ENCODE results near the gene OSTM1. TPM values are rescaled to one million over a fixed set of nuclear protein-coding genes. Genes with fewer than 3 reads are reported as not detected.

Gene OSTM1
- total and polyA plus RNA-seq, 7 donors: 3.6 to 267 (median 48.9) TPM

GRCh38 chr6:108068618-108069017, 5.9 kb downstream of the OSTM1 start:
- intact Hi-C loops (cut with DNase I): no loop called here
- Histone ChIP-seq H3K4me1 (peaks cover 0 to 13% (median 10%) of the 10 kb centered on the region in 4 donors), H3K27ac (no peak overlapping the region), H3K4me3 (no peak overlapping the region), H3K9me3 (no peaks in the 10 kb centered on the region), H3K27me3 (no peaks in the 10 kb centered on the region), H3K36me3 (peaks cover 0 to 5% (median 0%) of the 10 kb centered on the region in 4 donors)
- no peak for DNase-seq
- TF ChIP-seq CTCF (IDR thresholded peaks at IDR 0.05) (no peak), POLR2AphosphoS5 (IDR thresholded peaks at IDR 0.05) (no peak), EP300 (IDR thresholded peaks at IDR 0.05) (no peak)
- WGBS, 2 donors: 38 to 42% methylated on average over 2 of the region's 2 CpGs

- no peak overlapping the region for H3K27ac ChIP-seq
- H3K27me3 ChIP-seq: no peaks in the 10 kb centered on the region
- no peak for TF ChIP-seq POLR2A (IDR thresholded peaks at IDR 0.05)
- TF ChIP-seq EP300 (IDR thresholded peaks at IDR 0.05): no peak
- TF ChIP-seq POLR2AphosphoS5 (IDR thresholded peaks at IDR 0.05): no peak
- no peak for TF ChIP-seq CTCF (IDR thresholded peaks at IDR 0.05)
- H3K9me3 ChIP-seq: no peaks in the 10 kb centered on the region
- H3K4me1 ChIP-seq: peaks cover 0 to 8% (median 6%) of the 10 kb centered on the region in 4 donors
- intact Hi-C loops (cut with DNase I): no loop called here
- DNase-seq: no peak
- peaks cover 0 to 10% (median 0%) of the 10 kb centered on the region in 4 donors for H3K36me3 ChIP-seq
- 32 to 75% methylated on average over 3 of the region's 3 CpGs for WGBS, 2 donors
- H3K4me3 ChIP-seq: no peak overlapping the region
Measured at GRCh38 chr6:108068182-108068581, 6.4 kb downstream of the OSTM1 start.

- Histone ChIP-seq H3K4me1 (no peaks in the 10 kb centered on the region), H3K27ac (no peak overlapping the region), H3K9me3 (no peaks in the 10 kb centered on the region), H3K4me3 (no peak overlapping the region), H3K36me3 (peaks cover 0 to 66% (median 0%) of the 10 kb centered on the region in 4 donors), H3K27me3 (no peaks in the 10 kb centered on the region)
- no peak for TF ChIP-seq EP300 (IDR thresholded peaks at IDR 0.05)
- no peak for TF ChIP-seq CTCF (IDR thresholded peaks at IDR 0.05)
- no peak for TF ChIP-seq POLR2A (IDR thresholded peaks at IDR 0.05)
- no peak for TF ChIP-seq POLR2AphosphoS5 (IDR thresholded peaks at IDR 0.05)
- intact Hi-C loops (cut with DNase I): no loop called here
- 94 to 99% methylated on average over 2 of the region's 2 CpGs for WGBS, 2 donors
- no peak for DNase-seq
Measured at GRCh38 chr6:108052706-108053105, 21.8 kb downstream of the OSTM1 start.

GRCh38 chr6:108051481-108051880, 23.1 kb downstream of the OSTM1 start:
- DNase-seq: no peak
- Histone ChIP-seq H3K27me3 (no peaks in the 10 kb centered on the region), H3K9me3 (no peaks in the 10 kb centered on the region), H3K27ac (no peak overlapping the region), H3K36me3 (peaks cover 0 to 68% (median 0%) of the 10 kb centered on the region in 4 donors), H3K4me3 (no peak overlapping the region), H3K4me1 (no peaks in the 10 kb centered on the region)
- intact Hi-C loops (cut with DNase I): no loop called here
- no peak for TF ChIP-seq POLR2A (IDR thresholded peaks at IDR 0.05)
- no peak for TF ChIP-seq POLR2AphosphoS5 (IDR thresholded peaks at IDR 0.05)
- no peak for TF ChIP-seq EP300 (IDR thresholded peaks at IDR 0.05)
- TF ChIP-seq CTCF (IDR thresholded peaks at IDR 0.05): no peak

- TF ChIP-seq CTCF (IDR thresholded peaks at IDR 0.05): no peak
- no peak for TF ChIP-seq POLR2AphosphoS5 (IDR thresholded peaks at IDR 0.05)
- no peak for TF ChIP-seq POLR2A (IDR thresholded peaks at IDR 0.05)
- no peak overlapping the region for H3K4me3 ChIP-seq
- no peak for DNase-seq
- peaks cover 0 to 80% (median 8%) of the 10 kb centered on the region in 4 donors for H3K36me3 ChIP-seq
- H3K4me1 ChIP-seq: no peaks in the 10 kb centered on the region
- 93 to 94% methylated on average over 8 of the region's 8 CpGs for WGBS, 2 donors
- intact Hi-C loops (cut with DNase I): no loop called here
- H3K27ac ChIP-seq: no peak overlapping the region
- no peaks in the 10 kb centered on the region for H3K27me3 ChIP-seq
- no peaks in the 10 kb centered on the region for H3K9me3 ChIP-seq
Measured at GRCh38 chr6:108039681-108040080, 34.9 kb downstream of the OSTM1 start.

Measured in sigmoid colon (tissue), 7 donors.